AG04450 (cell line): ENCODE measurements around the gene ADGRG3. TPM values are rescaled to one million over a fixed set of nuclear protein-coding genes. Genes with fewer than 3 reads are reported as not detected.

Source experiments
- CTCF ChIA-PET: fragments of 300-600, 350-600 bp; formaldehyde crosslinking; extraction: SDS; loops from one replicate; lab custom pipeline; 2022; ENCODE audit warnings: antibody characterized with exemption, inconsistent platforms; lab: Charles Lee
- POLR2A ChIA-PET: fragments of 350-600 bp; formaldehyde crosslinking; extraction: SDS; loops from one replicate; lab custom pipeline; 2021; ENCODE audit warnings: antibody characterized with exemption, inconsistent platforms; lab: Yijun Ruan, JAX
- DNase-seq: peaks from one replicate; pipeline ENCODE4 v3.0.0-alpha.2; 2011; ENCODE audit warnings: low read depth, low spot score
- H3K27ac ChIP-seq: one replicate; pipeline ENCODE4 v1.5.1; 2012; ENCODE audit warnings: low read depth, low read length, control low read depth
- H3K27me3 ChIP-seq: one replicate; pipeline ENCODE4 v1.6.0; 2012; ENCODE audit warnings: low read length; ENCODE audit not compliant: control insufficient read depth, insufficient read depth
- H3K4me3 ChIP-seq: 2 replicates; pipeline ENCODE4 v1.5.1; 2011; ENCODE audit warnings: mild to moderate bottlenecking, low read depth, low read length, control low read depth
- H3K9me3 ChIP-seq: 2 replicates; pipeline ENCODE4 v1.5.1; 2012; ENCODE audit warnings: low read length; ENCODE audit not compliant: control insufficient read depth, insufficient read depth
- polyA plus RNA-seq: library from polyadenylated mRNA; depleted of rRNA; stranded (reverse); fragments of >200 nt; gene quantifications from 2 replicates; pipeline ENCODE4 v1.2.3, GENCODE V29; 2011
- TF ChIP-seq, protein P1 (sequence below): IDR thresholded peaks from 2 replicates; pipeline ENCODE4 v1.5.1; 2011; ENCODE audit warnings: low read depth, low read length, control low read depth, inconsistent platforms

Gene ADGRG3
- polyA plus RNA-seq, 1 experiment = not detected

GRCh38 chr16:57632568-57632967 is 35.5 kb upstream of the ADGRG3 start:
- TF ChIP-seq, protein P1, sequence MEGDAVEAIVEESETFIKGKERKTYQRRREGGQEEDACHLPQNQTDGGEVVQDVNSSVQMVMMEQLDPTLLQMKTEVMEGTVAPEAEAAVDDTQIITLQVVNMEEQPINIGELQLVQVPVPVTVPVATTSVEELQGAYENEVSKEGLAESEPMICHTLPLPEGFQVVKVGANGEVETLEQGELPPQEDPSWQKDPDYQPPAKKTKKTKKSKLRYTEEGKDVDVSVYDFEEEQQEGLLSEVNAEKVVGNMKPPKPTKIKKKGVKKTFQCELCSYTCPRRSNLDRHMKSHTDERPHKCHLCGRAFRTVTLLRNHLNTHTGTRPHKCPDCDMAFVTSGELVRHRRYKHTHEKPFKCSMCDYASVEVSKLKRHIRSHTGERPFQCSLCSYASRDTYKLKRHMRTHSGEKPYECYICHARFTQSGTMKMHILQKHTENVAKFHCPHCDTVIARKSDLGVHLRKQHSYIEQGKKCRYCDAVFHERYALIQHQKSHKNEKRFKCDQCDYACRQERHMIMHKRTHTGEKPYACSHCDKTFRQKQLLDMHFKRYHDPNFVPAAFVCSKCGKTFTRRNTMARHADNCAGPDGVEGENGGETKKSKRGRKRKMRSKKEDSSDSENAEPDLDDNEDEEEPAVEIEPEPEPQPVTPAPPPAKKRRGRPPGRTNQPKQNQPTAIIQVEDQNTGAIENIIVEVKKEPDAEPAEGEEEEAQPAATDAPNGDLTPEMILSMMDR = no peak
- DNase-seq = no peak
- Histone ChIP-seq H3K27ac (no peak overlapping the region), H3K27me3 (peaks cover 3% of the 10 kb centered on the region), H3K9me3 (no peaks in the 10 kb centered on the region), H3K4me3 (no peak overlapping the region)
- ChIA-PET POLR2A (interaction anchor here (1.0 kb wide), 1 partner anchor 11 kb away, joined by 3 read pairs; no protein-coding TSS in a partner anchor), CTCF (interaction anchor here (6.7 kb wide), 1 partner anchor 16 kb away, joined by 59 read pairs; no protein-coding TSS in a partner anchor)

DNA sequence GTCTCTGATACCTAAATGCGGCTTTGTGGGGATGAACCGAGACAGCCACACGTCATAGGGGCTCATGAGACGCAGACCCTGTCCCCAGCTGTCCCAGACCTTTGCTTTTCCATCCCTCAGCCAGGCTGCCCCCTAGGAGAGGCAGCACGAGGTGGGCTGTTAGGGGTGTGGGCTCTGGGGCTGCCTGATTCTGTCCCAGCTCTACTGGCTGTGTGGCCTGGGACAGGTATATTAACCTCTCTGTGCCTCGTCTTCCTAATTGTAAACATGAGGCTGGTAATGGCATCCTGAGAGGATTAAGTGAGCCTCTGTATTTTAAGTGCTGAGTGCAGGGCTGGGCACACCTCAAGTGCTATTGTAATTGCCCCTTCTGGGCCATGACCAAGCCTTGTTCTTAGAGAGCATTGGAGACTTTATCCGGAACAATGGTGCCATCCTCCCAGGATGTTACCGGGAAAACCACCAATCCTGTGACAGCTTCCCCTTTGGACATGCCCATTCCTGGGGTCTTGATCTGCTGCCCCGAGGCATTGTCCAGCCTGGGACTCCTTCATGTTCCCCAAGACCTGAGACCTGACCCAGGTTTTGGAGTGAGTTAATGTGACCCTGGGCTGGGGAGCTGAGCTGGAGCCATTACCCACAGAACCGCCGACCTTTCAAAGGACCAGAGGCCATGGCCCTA is 34.6 kb upstream of the ADGRG3 start:
- Histone ChIP-seq H3K9me3 (no peaks in the 10 kb centered on the region), H3K27me3 (peaks cover 3% of the 10 kb centered on the region), H3K4me3 (no peak overlapping the region), H3K27ac (no peak overlapping the region)
- no peak for DNase-seq
- POLR2A ChIA-PET = interaction anchor here (1.0 kb wide), 1 partner anchor 10 kb away, joined by 3 read pairs; no protein-coding TSS in a partner anchor
- TF ChIP-seq, protein P1 = no peak
- CTCF ChIA-PET = interaction anchor here (1.9 to 6.7 kb wide), 2 partner anchors 15 to 57 kb away, joined by 7 to 59 read pairs; no protein-coding TSS in a partner anchor

DNA sequence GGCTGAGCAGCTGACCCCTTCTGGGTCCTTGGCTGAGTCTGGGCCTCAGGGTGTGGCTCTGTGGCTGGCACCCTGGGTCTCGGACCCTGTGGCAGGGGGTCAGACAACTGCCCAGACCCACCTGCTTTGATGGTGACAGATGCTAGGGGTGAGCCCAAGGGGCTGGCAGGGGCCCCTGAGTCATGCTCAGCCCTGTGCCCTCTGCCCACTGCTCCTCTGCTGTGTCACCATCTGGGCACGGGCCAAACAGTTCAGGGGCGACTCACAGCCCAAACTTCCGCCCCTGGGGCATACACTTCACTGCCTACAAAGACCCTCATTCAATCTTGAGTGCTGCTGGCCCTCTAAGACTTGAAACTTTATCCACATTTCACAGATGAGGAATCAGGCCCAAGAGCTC is 33.9 kb upstream of the ADGRG3 start:
- H3K27ac ChIP-seq = no peak overlapping the region
- POLR2A ChIA-PET = interaction anchor here (0.9 kb wide), 1 partner anchor 9 kb away, joined by 3 read pairs; no protein-coding TSS in a partner anchor
- H3K4me3 ChIP-seq = no peak overlapping the region
- H3K9me3 ChIP-seq = no peaks in the 10 kb centered on the region
- DNase-seq = no peak
- peaks cover 6% of the 10 kb centered on the region for H3K27me3 ChIP-seq
- CTCF ChIA-PET = interaction anchor here (1.9 to 6.7 kb wide), 2 partner anchors 14 to 58 kb away, joined by 7 to 59 read pairs; no protein-coding TSS in a partner anchor
- TF ChIP-seq, protein P1 = no peak

- Histone ChIP-seq H3K27ac (no peak overlapping the region), H3K4me3 (no peak overlapping the region), H3K9me3 (no peaks in the 10 kb centered on the region), H3K27me3 (peaks cover 6% of the 10 kb centered on the region)
- DNase-seq = no peak
- CTCF ChIA-PET = interaction anchor here (0.5 to 6.7 kb wide), 3 partner anchors 13 to 59 kb away, joined by 3 to 59 read pairs (median 7); no protein-coding TSS in a partner anchor
- TF ChIP-seq, protein P1 = no peak
- POLR2A ChIA-PET = interaction anchor here (0.6 kb wide), 1 partner anchor 9 kb away, joined by 3 read pairs; no protein-coding TSS in a partner anchor
These were observed 32.6 kb upstream of the ADGRG3 start for GRCh38 chr16:57635266-57636097.
